Stomach (tissue), 9 donors: ENCODE measurements around the gene CRABP2. TPM values are rescaled to one million over a fixed set of nuclear protein-coding genes. Genes with fewer than 3 reads are reported as not detected.

Experiments used
- DNase-seq, 2 donors: peaks; one replicate each; pipeline versions ENCODE4 v3.0.0 to v3.0.0-alpha.2; 2013 to 2019
- H3K27ac ChIP-seq, 5 donors: fragments of 200-600 bp in 4 of 5; sonication (generic) in 4 of 5; one replicate each; pipeline ENCODE4 v1.5.1; 2013 to 2019; ENCODE audit warnings: mild to moderate bottlenecking in 1 of 5, moderate library complexity in 1 of 5
- H3K27me3 ChIP-seq, 3 donors: fragments of 200-600 bp; sonication (generic); one replicate each; pipeline ENCODE4 v1.5.1; 2017 to 2019; ENCODE audit warnings: mixed run types in 1 of 3
- H3K36me3 ChIP-seq, 4 donors: fragments of 200-600 bp; sonication (generic); 1 replicate in 3 of 4; 2 replicates in 1 of 4; pipeline ENCODE4 v1.5.1; 2016 to 2019
- H3K4me1 ChIP-seq, 4 donors: fragments of 200-600 bp; sonication (generic); one replicate each; pipeline ENCODE4 v1.5.1; 2016 to 2019
- H3K4me3 ChIP-seq, 4 donors: fragments of 200-600 bp; sonication (generic) in 3 of 4; one replicate each; pipeline ENCODE4 v1.5.1; 2016 to 2019; ENCODE audit warnings: mild to moderate bottlenecking in 1 of 4
- H3K9me3 ChIP-seq, 4 donors: fragments of 200-600 bp; sonication (generic); one replicate each; pipeline ENCODE4 v1.5.1; 2016 to 2019
- CTCF ChIP-seq, 7 experiments: fragments of 450-650 bp in 4 of 7; fragments of 200-600 bp in 3 of 7; sonication (generic) in 3 of 7; IDR thresholded peaks; one replicate each; pipeline ENCODE4 v1.5.1; 2016 to 2019; ENCODE audit warnings: antibody characterized with exemption in 7 of 7, control low read depth in 2 of 7, mild to moderate bottlenecking in 1 of 7
- EP300 ChIP-seq: sonication (generic); formaldehyde crosslinking; IDR thresholded peaks from one replicate; pipeline ENCODE4 v1.6.1; 2017; ENCODE audit warnings: antibody characterized with exemption
- POLR2A ChIP-seq, 4 donors: fragments of 450-650 bp; IDR thresholded peaks; one replicate each; pipeline ENCODE4 v1.6.1; 2016; ENCODE audit warnings: antibody characterized with exemption in 4 of 4, control low read depth in 2 of 4, mild to moderate bottlenecking in 1 of 4, moderate library complexity in 1 of 4
- POLR2AphosphoS5 ChIP-seq, 3 donors: sonication (generic); formaldehyde crosslinking; IDR thresholded peaks; one replicate each; pipeline ENCODE4 v1.6.1; 2016; ENCODE audit warnings: antibody characterized with exemption in 3 of 3
- WGBS, 5 donors: extraction: QIAGEN DNeasy Blood & Tissue Kit in 3 of 5; methylation state at CpG; one replicate each; pipeline versions ENCODE4 v1.1.5 to v1.1.7; 2013 to 2018; 5-methylcytosine and 5-hydroxymethylcytosine counted together
- intact Hi-C: fragments of 100-400 bp; cut with DNase I; formaldehyde crosslinking; loops from one replicate; pipeline ENCODE4 v1.15.1; 2023; ENCODE audit warnings: low total_unique reads
- polyA plus RNA-seq, 3 donors: library from polyadenylated mRNA; stranded (reverse); fragments of 200-250 nt; gene quantifications; one replicate each; pipeline ENCODE4 v1.2.3, GENCODE V29; 2013
- total RNA-seq, 5 donors: library from RNA; depleted of rRNA; stranded (reverse); fragments of >200 nt; gene quantifications; one replicate each; pipeline versions ENCODE4 v1.1.0 to v1.2.3, GENCODE V29; 2014 to 2016
- donor health status: healthy with polysubstance abuse.
- donor health status: Bipolar disorder and iron deficiency.
- donor health status: healthy.

CRABP2 gene
- total and polyA plus RNA-seq, 8 donors = 0.72 to 207 (median 6.9) TPM; not detected in 3

- no peak for TF ChIP-seq POLR2A (IDR thresholded peaks at IDR 0.05)
- no peak for TF ChIP-seq POLR2AphosphoS5 (IDR thresholded peaks at IDR 0.05)
- TF ChIP-seq EP300 = no peak
- TF ChIP-seq CTCF (IDR thresholded peaks at IDR 0.05) = no peak
- Histone ChIP-seq H3K4me3 (no peak overlapping the region), H3K36me3 (no peaks in the 10 kb centered on the region), H3K27ac (no peak overlapping the region), H3K9me3 (no peaks in the 10 kb centered on the region), H3K27me3 (peaks cover 0 to 94% (median 47%) of the 10 kb centered on the region in 3 donors), H3K4me1 (peaks cover 5 to 11% (median 8%) of the 10 kb centered on the region in 4 donors)
- no peak for DNase-seq
- WGBS, 5 donors = 57 to 71% (median 62%) methylated on average over 5 of the region's 5 CpGs
- intact Hi-C loops = no loop called here
Observed at GRCh38 chr1:156682166-156682890, 23.1 kb downstream of the CRABP2 start.

DNA sequence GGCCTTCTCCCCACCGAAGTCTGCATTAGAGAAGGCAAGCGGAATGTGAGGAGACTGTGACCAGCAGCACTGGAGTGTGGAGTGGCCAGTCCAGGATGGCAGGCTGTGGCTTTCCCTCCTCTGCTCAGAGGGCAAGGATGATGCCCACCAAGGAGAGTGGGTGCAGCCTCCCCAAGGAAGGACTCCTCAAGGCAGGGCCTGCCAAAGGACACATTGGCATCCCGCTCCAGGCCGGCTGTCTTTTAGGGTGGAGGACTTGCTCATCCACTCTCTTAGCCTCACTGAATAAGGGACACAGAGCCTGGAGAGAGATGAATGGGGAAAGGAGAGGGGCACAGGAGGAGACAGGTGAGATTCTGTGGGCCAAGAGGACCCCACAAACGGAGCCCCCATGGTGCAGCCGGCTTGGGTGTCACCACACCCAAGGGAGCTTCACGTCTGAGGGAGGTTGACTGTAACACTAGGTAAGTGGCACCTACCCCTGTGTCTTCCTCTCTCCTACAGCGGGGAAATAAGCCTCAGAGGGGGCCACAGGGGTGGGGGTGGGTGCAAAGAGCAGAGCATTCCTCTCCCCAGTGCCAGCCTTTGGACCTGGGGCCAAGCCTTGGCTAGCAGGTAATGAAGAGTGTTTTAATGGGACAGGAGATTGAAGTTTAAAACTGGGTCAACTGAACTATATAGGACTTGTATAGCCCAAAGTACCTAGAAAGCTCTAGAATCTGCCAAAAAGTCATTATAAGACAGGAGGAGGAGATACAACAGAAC is 24.0 kb downstream of the CRABP2 start:
- intact Hi-C loops = no loop called here
- H3K36me3 ChIP-seq = no peaks in the 10 kb centered on the region
- no peak overlapping the region for H3K4me3 ChIP-seq
- H3K27ac ChIP-seq = no peak overlapping the region
- 74 to 82% (median 78%) methylated on average over 8 of the region's 8 CpGs for WGBS, 5 donors
- peaks cover 7 to 94% (median 56%) of the 10 kb centered on the region in 3 donors for H3K27me3 ChIP-seq
- H3K4me1 ChIP-seq = peaks cover 14 to 21% (median 18%) of the 10 kb centered on the region in 4 donors
- TF ChIP-seq EP300 = no peak
- TF ChIP-seq POLR2AphosphoS5 (IDR thresholded peaks at IDR 0.05) = no peak
- TF ChIP-seq CTCF (IDR thresholded peaks at IDR 0.05) = no peak
- TF ChIP-seq POLR2A (IDR thresholded peaks at IDR 0.05) = no peak
- H3K9me3 ChIP-seq = no peaks in the 10 kb centered on the region
- no peak for DNase-seq

- Histone ChIP-seq H3K36me3 (no peaks in the 10 kb centered on the region), H3K27ac (no peak overlapping the region), H3K4me1 (peaks cover 14 to 33% (median 26%) of the 10 kb centered on the region in 4 donors), H3K27me3 (peaks cover 7 to 94% (median 62%) of the 10 kb centered on the region in 3 donors), H3K4me3 (no peak overlapping the region), H3K9me3 (no peaks in the 10 kb centered on the region)
- intact Hi-C loops = no loop called here
- TF ChIP-seq POLR2A (IDR thresholded peaks at IDR 0.05) (no peak), CTCF (IDR thresholded peaks at IDR 0.05) (no peak), POLR2AphosphoS5 (IDR thresholded peaks at IDR 0.05) (no peak), EP300 (no peak)
- no peak for DNase-seq
- WGBS, 5 donors = 51 to 70% (median 62%) methylated on average over 2 of the region's 2 CpGs
Observed at GRCh38 chr1:156680056-156680455, 25.3 kb downstream of the CRABP2 start.
